GM10248 (cell line): Measurements from ENCODE around the gene PALLD.

Experiments
- CTCF ChIA-PET: fragments of 300-600 bp; sonication (Branson Sonifier 250); formaldehyde crosslinking; extraction: SDS; loops from one replicate; lab custom pipeline; 2021; ENCODE audit warnings: antibody characterized with exemption; lab: Yijun Ruan, JAX
- POLR2A ChIA-PET: fragments of 350-650 bp; sonication (Branson Sonifier 250); formaldehyde crosslinking; extraction: SDS; loops from one replicate; lab custom pipeline; 2020; ENCODE audit warnings: antibody characterized with exemption; lab: Yijun Ruan, JAX
- DNase-seq: peaks from one replicate; pipeline ENCODE4 v3.0.0; 2012; ENCODE audit errors: extremely low spot score
- CTCF ChIP-seq: IDR thresholded peaks from 2 replicates; pipeline ENCODE4 v1.5.1; 2012; ENCODE audit warnings: mild to moderate bottlenecking, low read depth; ENCODE audit errors: extremely low read depth, missing control alignments, control extremely low read depth

Gene PALLD

GRCh38 chr4:168777277-168777965 lies 280.6 kb downstream of the PALLD start:
- DNase-seq: no peak
- ChIA-PET POLR2A (no interaction called here), CTCF (interaction anchor here (1.2 kb wide), 1 partner anchor 12 kb away, joined by 3 read pairs; no protein-coding TSS in a partner anchor)
- TF ChIP-seq CTCF: no peak

GRCh38 chr4:168781341-168781740 lies 284.5 kb downstream of the PALLD start:
- ChIA-PET CTCF (no interaction called here), POLR2A (no interaction called here)
- TF ChIP-seq CTCF: no peak
- DNase-seq: no peak

- ChIA-PET POLR2A (no interaction called here), CTCF (no interaction called here)
- no peak for TF ChIP-seq CTCF
- DNase-seq: no peak
Measured at GRCh38 chr4:168781926-168782325, 285.1 kb downstream of the PALLD start.

GRCh38 chr4:168782439-168782838 lies 285.6 kb downstream of the PALLD start:
- TF ChIP-seq CTCF: no peak
- POLR2A ChIA-PET: no interaction called here
- CTCF ChIA-PET: no interaction called here
- DNase-seq: no peak

- ChIA-PET POLR2A (no interaction called here), CTCF (interaction anchor here (1.4 kb wide), 1 partner anchor 9 kb away, joined by 3 read pairs; no protein-coding TSS in a partner anchor)
- TF ChIP-seq CTCF: no peak
- no peak for DNase-seq
Measured at GRCh38 chr4:168784786-168785461, 288.1 kb downstream of the PALLD start.

GRCh38 chr4:168787334-168787733 lies 290.5 kb downstream of the PALLD start:
- DNase-seq: no peak
- TF ChIP-seq CTCF: no peak
- ChIA-PET CTCF (no interaction called here), POLR2A (no interaction called here)
